ENCODE data around the gene ARHGAP31.
A peak's percentile ranks its signal among the peaks of the same experiment; 100 is the strongest.

Gene ARHGAP31

DNA sequence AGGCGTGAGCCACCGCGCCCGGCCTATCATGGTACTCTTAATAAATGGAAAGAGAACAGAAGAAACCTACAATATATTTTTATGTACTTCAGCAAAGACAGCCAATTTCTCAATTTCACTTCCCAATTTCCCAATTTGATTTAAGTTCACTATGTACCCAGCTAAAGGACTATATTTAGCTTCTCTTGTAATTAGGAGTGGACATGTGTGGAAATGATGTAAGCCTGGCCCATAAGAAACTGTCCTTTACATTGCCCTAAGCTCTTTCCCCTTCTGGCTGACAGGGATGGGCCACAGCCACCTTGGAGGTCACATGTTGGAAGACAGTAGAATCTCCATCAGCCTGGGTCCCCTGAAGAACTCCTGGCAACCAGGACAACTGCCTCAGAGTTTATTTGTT, 163.1 kb downstream of the ARHGAP31 start:
- H3K27me3 ChIP-seq, result no peaks in the 10 kb centered on the region
- no peak overlapping the region for H3K4me3 ChIP-seq (ENCODE audit: low read depth in 1 of 2, low read length in 1 of 2)
- H3K4me1 ChIP-seq (ENCODE audit: control insufficient read depth in 1 of 2, insufficient read depth in 1 of 2, low read depth in 1 of 2, low read length in 1 of 2), result peaks cover 11 to 12% of the 10 kb centered on the region in 2 experiments
- H3K27ac ChIP-seq, result no peak overlapping the region
- TF ChIP-seq, protein P1, sequence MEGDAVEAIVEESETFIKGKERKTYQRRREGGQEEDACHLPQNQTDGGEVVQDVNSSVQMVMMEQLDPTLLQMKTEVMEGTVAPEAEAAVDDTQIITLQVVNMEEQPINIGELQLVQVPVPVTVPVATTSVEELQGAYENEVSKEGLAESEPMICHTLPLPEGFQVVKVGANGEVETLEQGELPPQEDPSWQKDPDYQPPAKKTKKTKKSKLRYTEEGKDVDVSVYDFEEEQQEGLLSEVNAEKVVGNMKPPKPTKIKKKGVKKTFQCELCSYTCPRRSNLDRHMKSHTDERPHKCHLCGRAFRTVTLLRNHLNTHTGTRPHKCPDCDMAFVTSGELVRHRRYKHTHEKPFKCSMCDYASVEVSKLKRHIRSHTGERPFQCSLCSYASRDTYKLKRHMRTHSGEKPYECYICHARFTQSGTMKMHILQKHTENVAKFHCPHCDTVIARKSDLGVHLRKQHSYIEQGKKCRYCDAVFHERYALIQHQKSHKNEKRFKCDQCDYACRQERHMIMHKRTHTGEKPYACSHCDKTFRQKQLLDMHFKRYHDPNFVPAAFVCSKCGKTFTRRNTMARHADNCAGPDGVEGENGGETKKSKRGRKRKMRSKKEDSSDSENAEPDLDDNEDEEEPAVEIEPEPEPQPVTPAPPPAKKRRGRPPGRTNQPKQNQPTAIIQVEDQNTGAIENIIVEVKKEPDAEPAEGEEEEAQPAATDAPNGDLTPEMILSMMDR (IDR thresholded peaks at IDR 0.05), result no peak
- H3K36me3 ChIP-seq, result peaks cover 61% of the 10 kb centered on the region
- H3K9me3 ChIP-seq, result no peaks in the 10 kb centered on the region

DNA sequence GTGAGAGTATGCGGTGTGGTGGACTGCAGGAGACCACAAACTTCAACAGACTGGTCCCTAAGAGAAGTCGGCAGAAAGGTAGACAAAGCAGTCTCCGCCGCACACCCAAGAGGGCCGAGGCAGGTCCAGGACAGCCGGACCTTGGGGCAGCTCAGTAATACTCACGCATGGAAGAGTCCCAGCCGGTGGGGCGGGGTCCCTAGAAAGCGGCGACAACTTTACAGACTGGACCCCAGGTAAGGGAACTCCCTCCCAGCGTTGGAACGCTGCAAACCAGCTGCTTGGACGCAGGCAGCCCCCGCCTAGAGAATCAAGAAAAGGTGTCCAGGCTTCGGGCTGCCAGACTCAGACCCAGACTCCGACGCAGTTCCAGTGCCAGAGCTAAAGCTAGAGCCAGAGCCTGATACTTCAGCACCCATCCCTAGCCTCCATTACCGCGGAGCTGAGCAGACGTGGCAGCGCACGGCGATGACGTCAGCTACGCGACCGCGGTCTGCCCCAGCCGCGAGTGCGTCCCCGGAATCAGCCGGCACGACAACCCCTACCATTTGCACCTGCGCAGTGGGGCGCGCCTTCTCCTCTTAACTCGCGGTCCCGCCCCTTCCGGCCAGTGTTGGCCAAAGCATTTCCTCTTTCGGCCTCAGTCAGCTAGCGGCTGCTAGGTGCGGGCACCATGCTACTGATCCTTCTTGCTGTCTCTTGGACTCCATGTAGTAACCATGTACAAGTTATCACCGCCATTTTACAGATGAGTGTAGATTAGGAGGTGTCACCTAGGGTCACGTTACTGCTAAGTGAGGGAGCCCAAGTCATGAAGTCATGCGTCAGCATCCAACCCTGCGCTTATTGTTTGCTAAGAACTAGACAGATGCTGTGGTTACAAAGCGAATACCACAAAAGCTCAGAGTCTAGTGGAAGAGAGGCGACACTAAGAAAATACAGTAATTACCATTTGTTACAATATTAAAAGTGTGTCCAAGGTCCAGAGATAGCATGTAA, 169.3 kb downstream of the ARHGAP31 start, which contains the start of gene TMEM39A:
Gene TMEM39A, minus strand, starts transcription at position 445 of the 999 bp plus-strand sequence. CDS start 1,541 bp downstream, outside the sequence.
- Histone ChIP-seq H3K9me3 (no peaks in the 10 kb centered on the region), H3K27me3 (no peaks in the 10 kb centered on the region), H3K27ac (peak within 1 kb of the TSS; percentile 87), H3K36me3 (peaks cover 8% of the 10 kb centered on the region), H3K4me1 (ENCODE audit: control insufficient read depth in 1 of 2, insufficient read depth in 1 of 2, low read depth in 1 of 2, low read length in 1 of 2) (peaks cover 31 to 36% of the 10 kb centered on the region in 2 experiments), H3K4me3 (ENCODE audit: low read depth in 1 of 2, low read length in 1 of 2) (peak within 1 kb of the TSS; percentile 80 to 88)
- TF ChIP-seq, protein P1 (IDR thresholded peaks at IDR 0.05), result peak; percentile 66

DNA sequence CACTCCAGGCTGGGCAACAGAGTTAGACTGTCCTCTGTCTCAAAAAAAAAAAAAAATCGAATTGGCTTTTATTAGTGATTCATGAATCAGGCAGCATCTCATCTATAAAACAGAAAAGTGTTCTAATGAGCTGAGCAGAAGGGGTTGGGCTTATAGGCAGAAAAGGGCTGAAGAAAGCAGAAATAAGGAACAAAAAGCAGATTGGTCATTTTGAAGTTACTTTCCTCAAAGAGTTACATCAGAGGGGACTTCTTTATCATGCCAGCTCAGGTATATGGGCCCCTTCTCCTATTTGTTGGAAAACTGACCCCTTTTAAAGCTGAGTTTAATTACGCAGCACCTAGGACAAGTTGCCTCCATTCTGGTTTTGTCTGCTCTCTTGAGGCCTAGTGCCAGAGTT, 173.9 kb downstream of the ARHGAP31 start:
- Histone ChIP-seq H3K36me3 (no peaks in the 10 kb centered on the region), H3K4me1 (ENCODE audit: control insufficient read depth in 1 of 2, insufficient read depth in 1 of 2, low read depth in 1 of 2, low read length in 1 of 2) (peaks cover 25 to 28% of the 10 kb centered on the region in 2 experiments), H3K4me3 (ENCODE audit: low read depth in 1 of 2, low read length in 1 of 2) (peak overlapping the region; percentile 87 to 89), H3K27me3 (no peaks in the 10 kb centered on the region), H3K9me3 (no peaks in the 10 kb centered on the region), H3K27ac (peak overlapping the region; percentile 36)
- TF ChIP-seq, protein P1 (IDR thresholded peaks at IDR 0.05), result no peak

DNA sequence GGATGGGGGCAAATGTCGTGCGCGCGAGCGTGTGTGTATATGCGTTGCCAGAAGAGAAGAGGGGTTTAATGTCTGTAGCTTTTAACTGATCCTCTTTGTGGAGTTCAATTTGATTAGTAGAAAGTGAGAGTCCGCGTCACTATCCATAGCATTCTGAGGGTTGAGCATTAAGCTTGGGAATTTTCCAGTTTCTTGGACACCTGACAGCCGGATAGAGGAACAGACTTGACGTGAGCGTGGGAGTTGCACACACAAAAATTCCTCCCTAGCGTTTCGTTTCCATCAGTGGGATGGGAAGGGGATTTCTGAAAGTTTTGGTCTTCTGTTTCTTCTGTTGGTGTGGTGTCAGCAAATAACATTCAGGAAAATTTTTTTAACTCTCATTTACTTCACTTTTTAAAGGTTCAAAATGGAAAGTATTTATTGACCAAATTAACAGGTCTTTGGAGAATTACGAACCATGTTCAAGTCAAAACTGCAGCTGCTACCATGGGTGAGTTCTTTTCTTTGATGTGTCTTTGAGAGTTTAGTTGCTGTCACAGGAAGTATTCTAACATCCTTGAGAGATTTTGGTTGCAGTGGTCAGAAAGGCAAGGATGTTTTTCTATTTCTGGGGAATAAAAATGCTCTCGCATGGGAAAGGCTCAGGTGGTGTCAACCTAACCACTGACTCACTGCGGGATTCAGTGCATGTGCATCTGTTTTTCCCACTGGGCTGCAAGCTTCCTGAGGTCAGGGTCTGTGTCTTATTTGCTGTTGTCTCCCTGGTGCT, 175.4 kb downstream of the ARHGAP31 start:
- H3K36me3 ChIP-seq, result no peaks in the 10 kb centered on the region
- no peaks in the 10 kb centered on the region for H3K27me3 ChIP-seq
- no peaks in the 10 kb centered on the region for H3K9me3 ChIP-seq
- peaks cover 17 to 19% of the 10 kb centered on the region in 2 experiments for H3K4me1 ChIP-seq (ENCODE audit: control insufficient read depth in 1 of 2, insufficient read depth in 1 of 2, low read depth in 1 of 2, low read length in 1 of 2)
- no peak overlapping the region for H3K27ac ChIP-seq
- TF ChIP-seq, protein P1 (IDR thresholded peaks at IDR 0.05), result no peak
- H3K4me3 ChIP-seq (ENCODE audit: low read depth in 1 of 2, low read length in 1 of 2), result peak overlapping the region; percentile 87 to 89
